ENCODE measurements around the gene RNF208.

The RNF208 gene

DNA sequence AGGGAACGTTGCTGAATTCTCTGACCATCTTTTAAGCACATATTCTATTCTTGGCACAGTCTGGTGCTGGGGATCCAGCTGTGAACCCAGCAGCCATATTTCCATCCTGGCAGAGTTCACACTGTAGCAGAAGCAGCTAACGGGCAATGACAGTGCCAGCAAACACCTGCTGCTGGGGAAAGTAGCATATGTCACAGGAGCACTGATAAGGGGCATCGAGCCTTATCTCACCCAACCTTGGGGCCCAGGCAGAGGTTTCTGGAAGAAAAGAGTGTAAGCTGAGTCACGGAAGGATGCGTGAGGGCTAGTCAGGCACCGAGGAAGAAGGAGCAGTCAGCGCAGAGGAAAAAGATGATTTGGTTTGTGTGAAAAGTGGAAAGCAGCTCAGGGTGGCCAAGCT lies 15.4 kb downstream of the RNF208 start:
- H3K9me3 ChIP-seq, result no peaks in the 10 kb centered on the region
- DNase-seq, result no peak
- H3K36me3 ChIP-seq, result no peaks in the 10 kb centered on the region
- TF ChIP-seq, protein P1, sequence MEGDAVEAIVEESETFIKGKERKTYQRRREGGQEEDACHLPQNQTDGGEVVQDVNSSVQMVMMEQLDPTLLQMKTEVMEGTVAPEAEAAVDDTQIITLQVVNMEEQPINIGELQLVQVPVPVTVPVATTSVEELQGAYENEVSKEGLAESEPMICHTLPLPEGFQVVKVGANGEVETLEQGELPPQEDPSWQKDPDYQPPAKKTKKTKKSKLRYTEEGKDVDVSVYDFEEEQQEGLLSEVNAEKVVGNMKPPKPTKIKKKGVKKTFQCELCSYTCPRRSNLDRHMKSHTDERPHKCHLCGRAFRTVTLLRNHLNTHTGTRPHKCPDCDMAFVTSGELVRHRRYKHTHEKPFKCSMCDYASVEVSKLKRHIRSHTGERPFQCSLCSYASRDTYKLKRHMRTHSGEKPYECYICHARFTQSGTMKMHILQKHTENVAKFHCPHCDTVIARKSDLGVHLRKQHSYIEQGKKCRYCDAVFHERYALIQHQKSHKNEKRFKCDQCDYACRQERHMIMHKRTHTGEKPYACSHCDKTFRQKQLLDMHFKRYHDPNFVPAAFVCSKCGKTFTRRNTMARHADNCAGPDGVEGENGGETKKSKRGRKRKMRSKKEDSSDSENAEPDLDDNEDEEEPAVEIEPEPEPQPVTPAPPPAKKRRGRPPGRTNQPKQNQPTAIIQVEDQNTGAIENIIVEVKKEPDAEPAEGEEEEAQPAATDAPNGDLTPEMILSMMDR (IDR thresholded peaks at IDR 0.05; ENCODE audit: low read depth, low read length), result no peak
- H3K4me3 ChIP-seq (ENCODE audit: low read depth, low read length), result peak overlapping the region; percentile 98
- peaks cover 4% of the 10 kb centered on the region for H3K4me1 ChIP-seq
- H3K27me3 ChIP-seq, result no peaks in the 10 kb centered on the region

DNA sequence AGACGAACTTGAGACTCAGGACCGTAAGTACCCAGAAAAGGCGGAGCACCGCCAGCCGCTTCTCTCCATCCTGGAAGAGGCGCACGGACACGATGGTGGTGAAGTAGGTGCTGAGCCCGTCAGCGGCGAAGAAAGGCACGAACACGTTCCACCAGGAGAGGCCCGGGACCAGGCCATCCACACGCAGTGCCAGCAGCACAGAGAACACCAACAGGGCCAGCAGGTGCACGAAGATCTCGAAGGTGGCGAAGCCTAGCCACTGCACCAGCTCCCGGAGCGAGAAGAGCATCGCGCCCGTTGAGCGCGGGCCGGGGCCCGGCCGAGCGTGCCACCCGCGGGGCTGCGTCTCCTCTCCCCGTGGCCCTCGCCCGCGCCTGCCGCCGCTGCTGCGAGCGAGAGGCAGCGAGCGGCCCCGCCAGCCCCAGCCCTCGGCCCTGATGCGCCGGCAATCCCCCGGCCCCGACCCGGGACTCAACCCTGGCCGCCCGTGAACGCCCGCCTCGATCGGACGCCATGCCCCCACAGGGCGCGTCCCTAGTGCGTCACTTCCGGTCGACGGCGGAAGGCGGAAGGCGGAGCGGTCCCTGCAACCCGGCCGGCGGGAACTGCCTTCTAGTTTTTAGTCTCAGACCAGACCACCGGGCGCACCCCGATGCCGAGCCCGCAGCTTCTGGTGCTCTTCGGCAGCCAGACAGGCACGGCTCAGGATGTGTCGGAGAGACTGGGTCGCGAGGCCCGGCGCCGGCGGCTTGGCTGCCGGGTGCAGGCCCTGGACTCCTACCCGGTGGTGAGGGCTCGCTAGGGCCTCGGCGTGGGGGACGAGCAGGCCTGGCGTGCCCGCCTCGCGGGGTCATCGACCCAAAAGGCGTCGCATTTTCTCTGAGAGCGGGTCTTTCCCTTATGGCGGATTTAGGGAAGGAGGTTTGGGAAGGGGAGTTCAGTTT lies 16.6 kb downstream of the RNF208 start, which contains the start of the genes NDOR1 and TMEM203:
Gene NDOR1 (plus strand): TSS at position 575 of the 944 bp plus-strand sequence. CDS start 78 bp downstream, at position 653.
Gene TMEM203 (minus strand): TSS at position 523 of the 944 bp plus-strand sequence. CDS start 234 bp downstream, at position 289.
- TF ChIP-seq, protein P1 (IDR thresholded peaks at IDR 0.05; ENCODE audit: low read depth, low read length), result no peak
- H3K36me3 ChIP-seq, result no peaks in the 10 kb centered on the region
- peak; percentile 94 for DNase-seq
- peaks cover 6% of the 10 kb centered on the region for H3K4me1 ChIP-seq
- H3K4me3 ChIP-seq (ENCODE audit: low read depth, low read length), result peak within 1 kb of the TSS; percentile 98
- H3K9me3 ChIP-seq, result no peaks in the 10 kb centered on the region
- H3K27me3 ChIP-seq, result no peaks in the 10 kb centered on the region

DNA sequence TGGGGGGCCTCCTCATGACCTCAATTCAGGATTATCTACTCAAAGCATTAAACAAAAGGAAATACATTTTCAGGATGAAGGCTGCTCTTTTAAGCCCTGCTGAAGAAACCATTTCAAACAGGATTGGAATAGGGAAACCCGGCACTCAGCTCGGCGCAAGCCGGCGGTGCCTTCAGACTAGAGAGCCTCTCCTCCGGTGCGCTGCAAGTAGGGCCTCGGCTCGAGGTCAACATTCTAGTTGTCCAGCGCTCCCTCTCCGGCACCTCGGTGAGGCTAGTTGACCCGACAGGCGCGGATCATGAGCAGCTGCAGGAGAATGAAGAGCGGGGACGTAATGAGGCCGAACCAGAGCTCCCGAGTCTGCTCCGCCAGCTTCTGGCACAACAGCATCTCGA lies 17.3 kb downstream of the RNF208 start:
- Histone ChIP-seq H3K4me1 (peaks cover 6% of the 10 kb centered on the region), H3K9me3 (no peaks in the 10 kb centered on the region), H3K36me3 (no peaks in the 10 kb centered on the region), H3K4me3 (ENCODE audit: low read depth, low read length) (peak overlapping the region; percentile 98), H3K27me3 (no peaks in the 10 kb centered on the region)
- TF ChIP-seq, protein P1 (IDR thresholded peaks at IDR 0.05; ENCODE audit: low read depth, low read length), result no peak
- no peak for DNase-seq

DNA sequence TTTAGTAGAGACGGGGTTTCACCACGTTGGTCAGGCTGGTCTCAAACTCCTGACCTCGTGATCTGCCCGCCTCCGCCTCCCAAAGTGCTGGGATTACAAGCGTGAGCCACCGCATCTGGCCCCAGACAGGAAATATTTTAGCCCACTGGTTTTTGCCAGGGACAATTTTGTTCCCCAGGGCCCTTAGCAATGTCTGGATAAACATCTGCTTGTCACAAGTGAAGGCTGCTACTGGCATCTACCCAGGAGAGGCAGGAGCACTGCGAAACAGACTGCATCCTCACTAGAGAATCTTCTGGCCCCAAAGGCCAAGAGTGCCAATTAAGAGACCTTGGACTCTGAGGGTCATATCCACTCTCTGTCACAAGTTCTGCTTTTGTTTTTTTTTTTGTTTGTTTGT lies 19.1 kb downstream of the RNF208 start:
- Histone ChIP-seq H3K36me3 (no peaks in the 10 kb centered on the region), H3K4me1 (peaks cover 9% of the 10 kb centered on the region), H3K9me3 (no peaks in the 10 kb centered on the region), H3K4me3 (ENCODE audit: low read depth, low read length) (no peak overlapping the region), H3K27me3 (no peaks in the 10 kb centered on the region)
- TF ChIP-seq, protein P1 (IDR thresholded peaks at IDR 0.05; ENCODE audit: low read depth, low read length), result no peak
- peak; percentile 80 for DNase-seq

DNA sequence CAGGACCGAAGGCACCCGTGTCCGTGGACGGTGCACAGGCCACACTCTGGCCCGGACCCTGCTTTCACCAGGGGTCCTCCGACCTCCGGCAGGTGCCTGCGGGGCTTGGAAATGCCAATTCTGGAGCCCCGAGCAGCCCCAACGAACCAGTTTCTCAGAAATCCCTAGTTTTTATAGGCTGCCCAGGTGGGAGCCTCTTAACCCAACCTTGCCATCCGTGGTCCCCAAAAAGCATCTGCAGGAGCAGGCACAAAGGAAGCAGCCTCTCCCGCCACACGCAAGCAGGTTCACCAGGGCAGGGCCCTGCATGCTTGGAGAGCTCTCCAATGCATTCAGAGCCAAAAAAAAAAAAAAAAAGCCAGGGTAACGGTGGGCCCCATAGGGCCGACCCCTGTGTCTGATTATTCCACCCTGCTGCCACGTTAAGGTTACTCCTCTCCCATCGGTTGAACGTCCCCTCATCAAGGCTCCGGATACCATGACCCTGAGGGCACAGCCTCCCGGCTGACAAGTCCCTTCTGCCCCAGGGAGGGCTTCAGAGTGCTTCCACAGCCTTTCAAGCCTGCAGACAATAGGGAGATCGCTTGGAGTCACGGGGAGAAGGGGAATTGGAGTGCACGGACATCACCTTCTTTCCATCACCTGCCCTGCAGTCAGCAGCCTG lies 20.7 kb downstream of the RNF208 start:
- H3K4me1 ChIP-seq, result peaks cover 9% of the 10 kb centered on the region
- no peaks in the 10 kb centered on the region for H3K27me3 ChIP-seq
- H3K9me3 ChIP-seq, result no peaks in the 10 kb centered on the region
- no peak for DNase-seq
- no peaks in the 10 kb centered on the region for H3K36me3 ChIP-seq
- TF ChIP-seq, protein P1 (IDR thresholded peaks at IDR 0.05; ENCODE audit: low read depth, low read length), result no peak
- peak overlapping the region; percentile 74 for H3K4me3 ChIP-seq (ENCODE audit: low read depth, low read length)

Measured in BE2C (cell line).